ENCODE measurements around the gene CDC14A. TPM values are rescaled to one million over a fixed set of nuclear protein-coding genes. Genes with fewer than 3 reads are reported as not detected.

Gene CDC14A
- total RNA-seq, 1 donor from 2014 or later: 6.3 TPM

- Histone ChIP-seq H3K4me1 (ENCODE audit: insufficient read depth, low read length) (no peaks in the 10 kb centered on the region), H2AFZ (ENCODE audit: low read depth, low read length) (no peak overlapping the region), H3K4me3 (ENCODE audit: insufficient read depth, low read depth, low read length) (no peak overlapping the region), H3K9me3 (ENCODE audit: insufficient read depth, low read depth, low read length) (no peaks in the 10 kb centered on the region), H3K27me3 (ENCODE audit: insufficient read depth, low read length) (no peaks in the 10 kb centered on the region), H3K79me2 (ENCODE audit: insufficient read depth, low read length) (no peaks in the 10 kb centered on the region), H3K27ac (ENCODE audit: low read depth, low read length) (no peak overlapping the region), H3K9ac (ENCODE audit: low read length) (no peak overlapping the region), H4K20me1 (ENCODE audit: insufficient read depth, low read length) (no peaks in the 10 kb centered on the region), H3K36me3 (ENCODE audit: insufficient read depth, low read length) (no peaks in the 10 kb centered on the region), H3K4me2 (ENCODE audit: low read length) (no peak overlapping the region)
- FAIRE-seq: no peak
- no peak for TF ChIP-seq EZH2 (IDR thresholded peaks at IDR 0.05; ENCODE audit: insufficient read depth, low read length)
- TF ChIP-seq CTCF (IDR thresholded peaks at IDR 0.05; ENCODE audit: insufficient read depth, low read depth, low read length): no peak
- Mint-ChIP-seq H3K4me1 (ENCODE audit: low read depth, unreplicated experiment) (no peaks in the 10 kb centered on the region), H3K27ac (ENCODE audit: unreplicated experiment) (no peak overlapping the region), H3K27me3 (ENCODE audit: low read depth, unreplicated experiment) (no peaks in the 10 kb centered on the region), H3K9me3 (ENCODE audit: unreplicated experiment) (no peaks in the 10 kb centered on the region), H3K36me3 (ENCODE audit: low read depth, unreplicated experiment) (peaks cover 8% of the 10 kb centered on the region), H3K4me3 (ENCODE audit: unreplicated experiment) (no peak overlapping the region)
- DNase-seq (ENCODE audit: low read depth): peak; percentile 32
Observed at GRCh38 chr1:100452641-100453040, 100.3 kb downstream of the CDC14A start.

- no peak overlapping the region for H3K4me3 ChIP-seq (ENCODE audit: insufficient read depth, low read depth, low read length)
- H3K27me3 Mint-ChIP-seq (ENCODE audit: low read depth, unreplicated experiment): no peaks in the 10 kb centered on the region
- H3K36me3 ChIP-seq (ENCODE audit: insufficient read depth, low read length): no peaks in the 10 kb centered on the region
- no peak overlapping the region for H3K9ac ChIP-seq (ENCODE audit: low read length)
- no peak overlapping the region for H3K27ac Mint-ChIP-seq (ENCODE audit: unreplicated experiment)
- no peaks in the 10 kb centered on the region for H3K79me2 ChIP-seq (ENCODE audit: insufficient read depth, low read length)
- peaks cover 9% of the 10 kb centered on the region for H3K4me1 Mint-ChIP-seq (ENCODE audit: low read depth, unreplicated experiment)
- no peaks in the 10 kb centered on the region for H3K27me3 ChIP-seq (ENCODE audit: insufficient read depth, low read length)
- H3K4me3 Mint-ChIP-seq (ENCODE audit: unreplicated experiment): no peak overlapping the region
- no peak for TF ChIP-seq EZH2 (IDR thresholded peaks at IDR 0.05; ENCODE audit: insufficient read depth, low read length)
- peak; percentile 43 for TF ChIP-seq CTCF (IDR thresholded peaks at IDR 0.05; ENCODE audit: insufficient read depth, low read depth, low read length)
- DNase-seq (ENCODE audit: low read depth) (no peak), FAIRE-seq (no peak)
- H2AFZ ChIP-seq (ENCODE audit: low read depth, low read length): no peak overlapping the region
- H3K4me2 ChIP-seq (ENCODE audit: low read length): no peak overlapping the region
- no peaks in the 10 kb centered on the region for H3K9me3 Mint-ChIP-seq (ENCODE audit: unreplicated experiment)
- H3K27ac ChIP-seq (ENCODE audit: low read depth, low read length): no peak overlapping the region
- no peaks in the 10 kb centered on the region for H3K4me1 ChIP-seq (ENCODE audit: insufficient read depth, low read length)
- H4K20me1 ChIP-seq (ENCODE audit: insufficient read depth, low read length): no peaks in the 10 kb centered on the region
- H3K9me3 ChIP-seq (ENCODE audit: insufficient read depth, low read depth, low read length): no peaks in the 10 kb centered on the region
- peaks cover 1% of the 10 kb centered on the region for H3K36me3 Mint-ChIP-seq (ENCODE audit: low read depth, unreplicated experiment)
Observed at GRCh38 chr1:100455478-100456072, 103.3 kb downstream of the CDC14A start.

GRCh38 chr1:100456880-100457279 lies 104.6 kb downstream of the CDC14A start:
- H3K4me3 Mint-ChIP-seq (ENCODE audit: unreplicated experiment): no peak overlapping the region
- Histone ChIP-seq H3K9ac (ENCODE audit: low read length) (no peak overlapping the region), H3K4me1 (ENCODE audit: insufficient read depth, low read length) (no peaks in the 10 kb centered on the region), H3K27ac (ENCODE audit: low read depth, low read length) (no peak overlapping the region), H3K9me3 (ENCODE audit: insufficient read depth, low read depth, low read length) (no peaks in the 10 kb centered on the region), H3K4me2 (ENCODE audit: low read length) (no peak overlapping the region), H3K4me3 (ENCODE audit: insufficient read depth, low read depth, low read length) (no peak overlapping the region), H4K20me1 (ENCODE audit: insufficient read depth, low read length) (no peaks in the 10 kb centered on the region), H3K79me2 (ENCODE audit: insufficient read depth, low read length) (no peaks in the 10 kb centered on the region), H2AFZ (ENCODE audit: low read depth, low read length) (no peak overlapping the region), H3K36me3 (ENCODE audit: insufficient read depth, low read length) (no peaks in the 10 kb centered on the region), H3K27me3 (ENCODE audit: insufficient read depth, low read length) (no peaks in the 10 kb centered on the region)
- no peaks in the 10 kb centered on the region for H3K36me3 Mint-ChIP-seq (ENCODE audit: low read depth, unreplicated experiment)
- H3K27ac Mint-ChIP-seq (ENCODE audit: unreplicated experiment): no peak overlapping the region
- TF ChIP-seq CTCF (IDR thresholded peaks at IDR 0.05; ENCODE audit: insufficient read depth, low read depth, low read length) (no peak), EZH2 (IDR thresholded peaks at IDR 0.05; ENCODE audit: insufficient read depth, low read length) (no peak)
- no peaks in the 10 kb centered on the region for H3K9me3 Mint-ChIP-seq (ENCODE audit: unreplicated experiment)
- FAIRE-seq (no peak), DNase-seq (ENCODE audit: low read depth) (peak; percentile 56)
- no peaks in the 10 kb centered on the region for H3K27me3 Mint-ChIP-seq (ENCODE audit: low read depth, unreplicated experiment)
- H3K4me1 Mint-ChIP-seq (ENCODE audit: low read depth, unreplicated experiment): peaks cover 9% of the 10 kb centered on the region

Data from astrocyte (in vitro differentiated cells and primary cell).